Activated T-helper 9 cell treated with anti-CD3 and anti-CD28 coated beads, Interleukin-2, amount 50 U/mL, for 16 hours (primary cell): ENCODE results near the gene SSUH2.
"Not testable (repeated sequence)": the region's sequence is repeated elsewhere in the genome, so short reads cannot be mapped to it uniquely, and the experiment has no call there.

Source experiments
- DNase-seq: peaks from one replicate; pipeline ENCODE4 v3.0.0-alpha.2; 2020; ENCODE audit warnings: low read depth

The SSUH2 gene

GRCh38 chr3:8608791-8609467 lies 35.7 kb downstream of the SSUH2 start:
- no peak for DNase-seq

DNA sequence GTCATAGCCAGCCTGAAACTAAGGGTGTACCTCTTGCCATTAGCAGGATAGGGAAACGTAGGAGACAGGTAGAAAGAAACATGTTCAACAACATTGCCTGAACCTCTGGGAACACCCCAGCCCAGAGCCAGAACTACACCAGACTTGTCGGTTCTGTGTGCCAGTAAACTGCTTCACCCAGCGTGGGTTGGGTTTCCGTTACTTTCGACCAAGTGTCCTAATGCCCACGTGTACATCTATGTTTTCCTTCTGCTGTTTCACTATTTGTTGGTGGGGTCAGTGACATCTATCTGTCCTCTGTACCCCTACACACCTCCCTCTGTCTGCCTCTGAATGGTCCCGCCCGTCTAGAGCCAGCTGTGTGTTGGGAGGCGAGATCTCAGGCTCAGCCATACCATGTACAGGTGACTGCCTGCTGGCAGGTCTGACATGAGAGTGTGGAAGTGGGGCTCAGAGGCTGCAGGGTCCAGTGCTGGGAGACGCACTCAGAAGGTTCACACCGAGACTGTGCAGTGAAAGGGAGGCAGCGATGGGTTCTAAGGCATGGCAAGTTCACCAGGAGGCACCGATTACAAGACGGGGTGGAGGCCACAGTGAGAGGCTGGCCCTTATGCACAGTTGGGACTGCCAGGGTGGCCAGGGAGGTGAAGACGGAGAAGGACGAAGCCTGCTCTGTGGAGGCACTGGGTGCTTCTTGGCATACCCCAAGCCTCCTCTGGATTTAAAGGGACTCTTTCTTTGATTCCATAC lies 36.4 kb downstream of the SSUH2 start:
- no peak for DNase-seq

DNA sequence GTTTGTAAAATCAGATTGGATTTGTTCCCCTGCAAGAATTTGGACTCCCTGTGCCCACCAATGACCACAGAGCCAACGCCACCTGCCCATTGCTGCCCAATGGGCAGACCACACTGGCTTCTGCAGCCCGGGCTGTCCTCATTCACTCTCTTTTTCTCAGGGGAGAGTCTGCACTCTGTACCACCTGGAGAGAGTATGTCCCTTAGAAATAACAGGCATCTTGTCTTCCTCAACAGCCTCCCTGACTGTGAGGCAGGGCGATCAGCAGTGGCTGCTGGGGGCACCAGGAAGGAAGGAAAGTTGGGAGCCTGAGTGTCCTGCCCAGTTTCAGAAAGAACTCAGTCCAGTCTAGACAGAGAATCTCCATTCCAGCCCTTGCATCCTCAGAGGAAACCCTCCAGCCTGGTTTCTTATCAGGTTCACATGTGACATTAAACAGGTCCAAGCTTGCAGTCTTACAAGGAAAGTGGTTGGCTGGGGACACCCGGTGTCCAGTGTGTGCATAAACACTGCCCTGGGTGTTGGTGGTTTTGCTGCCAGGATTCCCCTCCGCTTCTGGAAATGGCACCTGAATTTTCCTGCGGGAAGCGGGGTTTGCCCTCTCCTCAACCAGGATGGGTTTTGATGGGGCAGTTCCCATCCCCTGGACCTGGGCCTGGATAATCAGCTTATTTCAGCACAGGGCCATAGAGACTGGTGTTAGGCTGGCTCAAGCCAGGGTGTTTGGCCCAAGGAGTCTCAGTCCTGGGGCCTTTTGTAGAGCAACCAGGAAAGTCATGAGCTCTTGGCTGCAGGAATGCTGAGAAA lies 37.2 kb downstream of the SSUH2 start:
- DNase-seq: no peak

DNA sequence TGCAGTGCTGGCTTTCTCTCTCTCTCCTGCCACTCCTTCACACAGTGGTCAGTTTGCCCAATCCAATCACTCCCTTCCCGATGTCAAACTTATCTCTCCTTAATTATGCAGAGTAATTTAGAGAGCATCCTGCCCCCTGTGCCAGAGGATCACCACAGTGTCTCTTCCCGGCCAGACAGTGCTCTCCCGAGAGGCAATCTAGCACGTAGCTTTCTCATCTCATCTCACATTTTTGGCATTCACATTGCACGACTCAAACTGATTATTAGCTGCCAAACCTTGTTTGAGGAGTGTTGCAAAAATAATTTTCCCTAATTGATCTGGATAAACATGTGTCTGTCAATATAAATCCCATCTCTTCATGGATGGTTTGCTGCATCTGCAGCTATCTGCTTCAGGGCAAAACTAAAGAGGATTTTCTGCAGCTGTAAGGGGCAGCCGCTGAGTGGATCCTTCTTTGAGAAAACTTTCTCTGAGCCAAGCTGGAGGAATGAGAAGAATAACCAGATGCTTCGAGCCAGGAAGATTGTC lies 37.8 kb downstream of the SSUH2 start:
- DNase-seq: no peak

DNA sequence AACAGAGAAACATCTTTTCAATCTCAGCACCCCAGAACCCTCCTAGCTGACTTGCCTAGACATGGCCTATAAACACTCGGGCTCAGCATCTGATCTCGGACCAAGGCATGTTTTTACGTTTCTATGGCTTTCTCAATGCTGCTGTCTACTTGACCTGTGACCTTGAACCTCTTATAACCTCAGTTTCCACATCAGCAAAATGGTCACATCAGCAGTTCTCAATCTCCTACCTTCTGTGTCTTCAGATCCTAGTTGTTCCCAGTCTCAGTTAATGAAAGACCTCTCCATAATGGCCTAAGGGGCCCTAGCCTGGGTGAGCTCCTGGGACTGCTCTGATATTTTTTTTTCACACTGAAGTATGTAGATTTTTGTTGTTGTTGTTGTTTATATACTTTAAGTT lies 39.6 kb downstream of the SSUH2 start:
- DNase-seq: no peak

DNA sequence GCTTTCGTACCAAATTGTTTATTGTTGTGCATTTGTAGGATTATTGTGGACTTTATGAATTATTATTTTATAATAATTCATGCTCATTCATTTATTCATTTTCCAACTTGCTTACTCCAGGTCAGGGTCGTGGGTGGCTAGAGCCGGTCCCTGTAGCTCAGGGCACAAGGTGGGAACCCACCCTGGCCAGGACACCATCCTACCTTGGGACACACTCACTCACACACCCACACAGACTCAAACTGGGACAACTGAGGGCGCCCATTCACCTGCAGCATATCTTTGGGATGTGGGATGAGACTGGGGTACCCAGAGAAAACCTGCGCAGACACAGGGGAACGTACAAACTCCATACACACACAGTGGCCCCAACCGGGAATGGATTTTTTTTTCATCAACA lies 40.6 kb downstream of the SSUH2 start:
- no peak for DNase-seq

DNA sequence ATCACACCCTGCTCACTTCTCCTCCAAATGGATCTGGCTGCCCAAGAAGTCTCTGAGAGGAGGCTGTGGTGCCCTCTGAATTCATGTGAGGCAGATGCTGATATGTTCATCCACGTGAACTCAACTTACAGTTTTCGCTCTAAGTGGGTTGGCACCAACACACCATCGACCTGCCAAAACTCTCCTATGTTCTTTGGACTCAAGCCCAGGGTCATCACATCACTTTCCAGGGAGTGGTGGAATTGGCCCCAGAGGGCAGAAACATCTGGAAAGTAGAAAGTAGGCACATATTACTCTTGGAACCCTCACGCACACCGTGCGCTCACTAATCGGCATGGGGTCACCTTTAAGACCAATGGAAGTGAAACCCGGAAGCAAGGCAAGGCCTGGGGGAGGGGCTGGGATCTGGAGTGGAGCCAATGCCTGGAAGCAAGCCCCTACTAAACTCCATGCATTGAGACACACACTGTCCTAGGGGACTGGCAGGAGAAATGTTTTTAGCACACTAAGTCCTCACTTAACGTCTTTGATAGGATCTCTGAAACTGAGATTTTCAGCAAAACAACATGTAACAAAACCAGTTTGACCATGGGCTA lies 41.4 kb downstream of the SSUH2 start:
- no peak for DNase-seq

GRCh38 chr3:8600457-8600856 lies 44.1 kb downstream of the SSUH2 start:
- DNase-seq: no peak

DNA sequence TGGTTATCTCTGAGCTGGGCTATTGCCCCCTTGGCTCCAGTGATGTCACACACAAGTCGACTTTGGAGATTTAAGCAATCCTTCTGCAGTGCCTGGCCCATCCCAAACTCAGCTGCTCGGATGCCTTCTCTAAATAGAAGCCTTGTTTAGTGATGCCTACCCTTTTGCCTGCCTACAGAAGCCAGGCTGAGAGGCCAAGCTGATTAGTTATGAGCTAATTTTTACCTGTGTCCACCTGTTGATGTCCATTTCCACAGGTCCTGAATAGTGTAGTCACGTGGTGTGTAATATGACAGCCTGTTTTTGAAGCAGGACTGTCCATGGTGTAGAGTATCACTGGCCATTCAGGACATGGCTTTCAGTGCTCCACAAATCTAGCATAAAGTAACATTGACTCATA lies 45.5 kb downstream of the SSUH2 start:
- no peak for DNase-seq

DNA sequence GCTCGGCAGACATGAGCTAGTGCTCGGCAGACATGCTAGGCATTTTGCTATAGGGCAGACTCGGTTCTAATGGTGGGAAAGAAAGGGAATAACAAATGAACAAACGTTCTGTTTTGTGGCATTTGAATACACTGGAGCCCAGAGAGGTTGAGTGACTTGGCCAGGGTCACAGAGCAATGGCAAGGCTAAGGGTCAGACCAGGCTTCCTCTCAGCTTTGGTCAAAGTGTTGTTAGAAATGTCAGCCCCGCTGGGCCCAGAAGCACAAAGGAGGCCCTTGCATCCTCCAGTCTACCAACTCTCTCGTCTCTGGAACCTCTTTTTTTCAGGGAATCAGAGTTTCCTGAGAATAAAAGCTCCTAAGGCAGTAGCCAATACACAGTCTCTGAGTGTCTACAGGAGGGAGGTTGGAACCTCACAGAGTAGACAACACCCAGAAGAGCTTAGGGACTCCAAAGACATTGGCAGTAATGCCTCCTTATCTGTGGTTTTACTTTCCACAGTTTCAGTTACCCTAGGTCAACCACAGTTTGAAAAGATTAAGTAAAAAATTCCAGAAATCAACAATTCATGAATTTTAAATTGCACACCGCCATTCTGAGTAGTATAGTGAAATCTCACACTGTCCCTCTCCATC lies 47.3 kb downstream of the SSUH2 start:
- no peak for DNase-seq

DNA sequence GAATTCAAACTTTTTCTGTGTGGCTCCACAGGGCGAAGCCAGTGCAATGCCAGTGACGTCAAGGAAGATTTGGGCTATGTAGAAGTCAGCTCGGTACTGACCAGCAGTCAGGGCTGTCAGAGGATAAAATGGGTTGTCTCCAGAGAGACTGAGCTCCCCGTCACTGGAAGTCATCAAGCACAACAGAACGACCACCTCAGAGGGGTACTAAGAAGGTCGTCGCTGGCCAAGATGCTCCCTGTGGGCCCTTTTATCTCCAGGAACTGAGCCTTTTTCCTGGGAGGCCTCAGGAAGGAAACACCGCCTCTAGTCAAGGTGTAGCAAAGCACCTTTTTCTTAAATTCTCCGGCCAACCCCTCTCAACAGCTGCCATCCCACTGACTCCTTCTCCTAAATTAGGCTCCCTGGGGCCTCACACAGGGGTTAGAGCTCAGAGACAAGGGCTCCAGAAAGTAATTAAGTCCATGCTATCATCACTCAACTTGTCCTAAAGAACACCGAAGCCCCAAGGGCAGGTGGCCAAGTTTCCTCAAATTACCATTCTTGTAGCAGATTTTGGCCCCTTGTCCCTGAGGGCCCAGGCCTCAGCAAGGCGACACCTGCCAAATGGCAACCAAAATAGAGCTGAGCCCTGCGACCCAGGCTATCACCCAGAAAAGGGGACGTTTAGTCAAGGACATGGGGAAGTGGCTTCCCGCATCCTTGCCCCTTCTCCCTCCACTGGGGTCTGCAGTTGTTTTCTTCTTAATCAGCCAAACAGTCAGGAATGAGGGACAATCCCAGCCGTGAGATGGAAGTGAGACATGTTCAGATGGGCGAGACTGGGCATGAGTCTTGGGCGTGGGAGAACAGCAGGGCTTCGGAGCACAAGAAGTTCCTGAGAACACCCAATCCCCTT lies 48.0 kb downstream of the SSUH2 start:
- DNase-seq: no peak

- DNase-seq: no peak
Measured at GRCh38 chr3:8595695-8596115, 48.9 kb downstream of the SSUH2 start.

DNA sequence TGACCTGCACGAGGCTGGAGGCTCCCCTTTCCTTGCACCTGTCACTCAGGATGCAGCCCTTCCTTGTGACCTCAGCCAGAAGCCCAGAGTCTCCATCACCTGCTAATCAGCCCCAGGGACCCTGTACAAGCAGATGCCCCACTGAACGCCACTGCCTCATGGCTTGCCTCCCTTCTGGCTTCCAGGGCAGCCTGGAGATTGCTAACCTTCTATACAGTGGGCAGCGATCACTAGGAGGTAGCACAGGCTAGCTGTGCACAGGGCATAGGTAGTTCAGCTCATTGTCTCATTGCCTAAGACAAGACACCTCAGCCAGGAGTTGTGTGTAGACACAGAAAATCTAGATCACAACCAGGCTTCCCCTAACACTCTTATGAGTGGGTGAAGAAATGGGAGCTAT lies 49.3 kb downstream of the SSUH2 start:
- DNase-seq: no peak

GRCh38 chr3:8593021-8593827 lies 51.4 kb downstream of the SSUH2 start:
- DNase-seq: no peak

- DNase-seq: no peak
Measured at GRCh38 chr3:8589880-8590556, 54.6 kb downstream of the SSUH2 start.

- DNase-seq: no peak
Measured at GRCh38 chr3:8584661-8585060, 59.9 kb downstream of the SSUH2 start.

DNA sequence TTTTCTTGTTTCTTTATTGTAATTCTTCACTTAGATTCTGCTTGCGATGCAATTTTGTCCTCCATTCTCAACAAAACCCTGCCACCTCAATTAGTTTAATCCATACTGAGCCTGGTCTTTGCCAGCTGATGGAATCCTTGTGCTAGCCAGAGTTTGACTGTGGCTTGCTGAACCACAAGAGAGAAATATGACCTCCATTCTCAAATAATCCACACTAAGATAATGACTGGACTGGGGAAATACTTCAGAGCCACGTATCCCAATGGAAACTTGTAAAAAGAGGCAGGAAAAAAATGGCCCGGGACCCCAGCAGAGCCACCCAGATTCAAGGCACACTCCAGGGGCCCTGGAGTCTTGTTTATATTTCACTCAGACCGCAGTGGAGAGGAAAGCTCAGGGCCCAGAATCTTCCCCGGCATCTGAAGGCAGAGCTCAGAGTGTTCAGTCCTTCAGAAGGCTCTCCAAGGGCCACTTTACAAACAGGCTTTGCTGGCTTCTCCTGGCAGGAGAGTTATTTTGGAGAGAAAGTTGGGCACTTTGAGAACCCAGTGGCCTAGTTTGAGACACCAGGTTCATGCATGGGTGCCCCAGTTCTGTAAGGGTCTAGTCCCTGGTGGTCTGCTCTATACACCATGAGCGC lies 62.7 kb downstream of the SSUH2 start:
- DNase-seq: no peak

DNA sequence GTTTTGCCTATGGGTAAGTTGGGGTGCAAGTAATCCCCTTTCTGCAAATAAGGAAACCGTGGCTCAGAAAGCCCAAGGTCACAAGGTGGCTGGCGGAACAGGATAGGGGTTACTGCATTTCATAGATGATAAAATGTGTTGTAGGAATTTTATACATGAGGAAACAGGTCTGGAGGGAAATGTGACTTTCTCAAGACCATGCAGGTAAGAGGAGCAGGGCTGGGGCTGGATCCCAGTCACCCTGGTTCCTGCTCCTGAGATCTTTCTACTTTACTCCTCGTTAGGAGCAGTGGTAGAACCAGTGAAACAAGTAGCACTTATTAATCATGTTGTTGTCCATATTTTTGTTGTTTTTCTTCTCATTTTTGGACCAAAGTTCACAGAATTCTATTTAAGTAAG lies 63.2 kb downstream of the SSUH2 start:
- no peak for DNase-seq

- DNase-seq: not testable (repeated sequence)
Measured at GRCh38 chr3:8580434-8580833, 64.2 kb downstream of the SSUH2 start.
